Measurements from ENCODE around the gene MYH14. TPM values are rescaled to one million over a fixed set of nuclear protein-coding genes. Genes with fewer than 3 reads are reported as not detected.

MYH14 gene
- total and polyA plus RNA-seq, 10 of the 15 experiments (the other 5 are each of a cell fraction or from before 2014, with no cell fraction given) = 0.06 to 0.69 (median 0.15) TPM; not detected in 4

- Histone ChIP-seq H3K9me3 (replicated peaks; ENCODE audit: control insufficient read depth, insufficient read depth, low read length) (no peaks in the 10 kb centered on the region; the same call in 2 of the 3 replicates), H3K27me3 (replicated peaks in 1 of 2; ENCODE audit: control insufficient read depth in 2 of 2, insufficient read depth in 2 of 2, low read length in 1 of 2) (no peaks in the 10 kb centered on the region; a peak in 1 of 4 replicates), H3K27ac (ENCODE audit: control insufficient read depth, insufficient read depth) (no peak overlapping the region), H3K4me1 (ENCODE audit: control insufficient read depth, insufficient read depth, low read length) (no peaks in the 10 kb centered on the region), H3K9ac (ENCODE audit: control insufficient read depth, insufficient read depth, low read length) (no peak overlapping the region), H3K36me3 (ENCODE audit: control insufficient read depth in 2 of 2, insufficient read depth in 2 of 2, low read length in 1 of 2) (no peaks in the 10 kb centered on the region), H3K4me2 (ENCODE audit: control insufficient read depth, insufficient read depth) (no peak overlapping the region), H4K20me1 (ENCODE audit: control insufficient read depth, insufficient read depth) (no peaks in the 10 kb centered on the region), H2AFZ (ENCODE audit: control insufficient read depth, low read depth, low read length) (no peak overlapping the region), H3K79me2 (ENCODE audit: control insufficient read depth, insufficient read depth, low read length) (no peaks in the 10 kb centered on the region), H3K4me3 (no peak overlapping the region)
- no TSS peak for BruUV-seq (replicated peaks)
- SMC1A ChIA-PET (ENCODE audit: uncharacterized antibody, unreplicated experiment) = interaction anchor here (1.3 kb wide), 1 partner anchor 8 kb away, joined by 3 read pairs; no protein-coding TSS in a partner anchor
- TF ChIP-seq IRF4 (IDR thresholded peaks at IDR 0.05; ENCODE audit: low read depth, low read length) = no peak
- TF ChIP-seq STAT1 (conservative IDR thresholded peaks at IDR 0.05) = no peak
- no peak for TF ChIP-seq CREM (IDR thresholded peaks at IDR 0.05; ENCODE audit: low read depth)
- no peak for TF ChIP-seq ELK1 (IDR thresholded peaks at IDR 0.05; ENCODE audit: low read depth, low read length)
- TF ChIP-seq ATF2 (IDR thresholded peaks at IDR 0.05; ENCODE audit: low read length) = no peak
- intact Hi-C loops (cut with micrococcal nuclease; ENCODE audit: unreplicated experiment) = no loop called here
- CTCF ChIA-PET = interaction anchor here (1.1 kb wide), 1 partner anchor 30 kb away, joined by 5 read pairs; no protein-coding TSS in a partner anchor
- POLR2A ChIA-PET = interaction anchor here (0.7 kb wide), 1 partner anchor 8 kb away, joined by 3 read pairs; no protein-coding TSS in a partner anchor
- RAD21 ChIA-PET (ENCODE audit: unreplicated experiment) = no interaction called here
- ATAC-seq = no peak
- in situ Hi-C loops (cut with MboI) = no loop called here
- DNase-seq (ENCODE audit: low read depth, low spot score) = no peak
- WGBS (ENCODE audit: insufficient coverage, insufficient replicate concordance, low lambda C conversion rate, missing lambda C conversion rate) = 37% methylated on average over 14 of the region's 14 CpGs
- no peak for FAIRE-seq
These were observed 76.7 kb downstream of the MYH14 start for GRCh38 chr19:50280074-50280473.

- RAD21 ChIA-PET (ENCODE audit: unreplicated experiment) = no interaction called here
- POLR2A ChIA-PET = interaction anchor here (0.7 kb wide), 1 partner anchor 9 kb away, joined by 3 read pairs; no protein-coding TSS in a partner anchor
- intact Hi-C loops (cut with micrococcal nuclease; ENCODE audit: unreplicated experiment) = no loop called here
- no peaks in the 10 kb centered on the region for H3K79me2 ChIP-seq (ENCODE audit: control insufficient read depth, insufficient read depth, low read length)
- no TSS peak for BruUV-seq (replicated peaks)
- CTCF ChIA-PET = no interaction called here
- no peak overlapping the region for H3K4me3 ChIP-seq
- WGBS (ENCODE audit: insufficient coverage, insufficient replicate concordance, low lambda C conversion rate, missing lambda C conversion rate) = 0% methylated on average over 3 of the region's 3 CpGs
- no peak overlapping the region for H3K9ac ChIP-seq (ENCODE audit: control insufficient read depth, insufficient read depth, low read length)
- SMC1A ChIA-PET (ENCODE audit: uncharacterized antibody, unreplicated experiment) = no interaction called here
- no peaks in the 10 kb centered on the region for H3K27me3 ChIP-seq (replicated peaks in 1 of 2; ENCODE audit: control insufficient read depth in 2 of 2, insufficient read depth in 2 of 2, low read length in 1 of 2)
- H3K36me3 ChIP-seq (ENCODE audit: control insufficient read depth in 2 of 2, insufficient read depth in 2 of 2, low read length in 1 of 2) = no peaks in the 10 kb centered on the region
- H3K4me2 ChIP-seq (ENCODE audit: control insufficient read depth, insufficient read depth) = no peak overlapping the region
- in situ Hi-C loops (cut with MboI) = no loop called here
- H3K4me1 ChIP-seq (ENCODE audit: control insufficient read depth, insufficient read depth, low read length) = no peaks in the 10 kb centered on the region
- ATAC-seq (no peak), DNase-seq (ENCODE audit: low read depth, low spot score) (no peak), FAIRE-seq (no peak)
- no peak overlapping the region for H2AFZ ChIP-seq (ENCODE audit: control insufficient read depth, low read depth, low read length)
- H3K27ac ChIP-seq (ENCODE audit: control insufficient read depth, insufficient read depth) = no peak overlapping the region
- no peaks in the 10 kb centered on the region for H4K20me1 ChIP-seq (ENCODE audit: control insufficient read depth, insufficient read depth)
- H3K9me3 ChIP-seq (replicated peaks; ENCODE audit: control insufficient read depth, insufficient read depth, low read length) = no peaks in the 10 kb centered on the region; the same call in 2 of the 3 replicates
- TF ChIP-seq RB1 (IDR thresholded peaks at IDR 0.05; ENCODE audit: borderline replicate concordance) (no peak), TCF12 (IDR thresholded peaks at IDR 0.05; ENCODE audit: low read depth, low read length) (no peak), CUX1 (IDR thresholded peaks at IDR 0.05; ENCODE audit: insufficient replicate concordance, low read depth, low read length) (no peak), ELK1 (IDR thresholded peaks at IDR 0.05; ENCODE audit: low read depth, low read length) (no peak)
These were observed 77.6 kb downstream of the MYH14 start for GRCh38 chr19:50280983-50281382.

Data from GM12878 (cell line).